Measurements from ENCODE around the gene KCNH4.
A peak's percentile ranks its signal among the peaks of the same experiment; 100 is the strongest.

The KCNH4 gene

DNA sequence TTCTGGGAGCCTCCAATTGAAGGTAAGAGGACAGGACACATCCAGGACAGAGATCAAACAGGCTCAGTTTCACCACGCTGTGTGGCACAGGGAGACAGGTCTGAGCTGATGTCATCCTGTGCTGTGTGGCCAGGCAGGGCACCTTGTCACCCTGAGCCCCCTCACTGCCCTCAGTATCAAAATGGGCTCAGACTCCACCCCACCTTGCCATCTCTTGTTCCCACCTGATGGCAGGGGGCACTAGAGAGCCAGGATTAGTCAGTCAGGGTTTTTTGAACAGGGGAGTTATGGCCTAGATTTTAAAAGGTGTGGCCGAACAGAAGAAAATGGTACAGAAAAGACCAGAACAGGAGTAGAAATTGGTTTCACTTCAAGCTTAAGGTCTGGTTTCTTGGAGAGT lies 62.4 kb downstream of the KCNH4 start:
- Mint-ChIP-seq H3K36me3 (ENCODE audit: low read depth) (peaks cover 80% of the 10 kb centered on the region), H3K27ac (no peak overlapping the region), H3K27me3 (no peaks in the 10 kb centered on the region), H3K4me3 (no peak overlapping the region), H3K4me1 (ENCODE audit: low read depth) (peaks cover 54% of the 10 kb centered on the region), H3K9me3 (no peaks in the 10 kb centered on the region)
- intact Hi-C loops (cut with micrococcal nuclease), result loop anchor here (2.0 to 5.0 kb wide), 2 partner anchors 51 to 62 kb away; partner anchors contain the start of gene KCNH4

DNA sequence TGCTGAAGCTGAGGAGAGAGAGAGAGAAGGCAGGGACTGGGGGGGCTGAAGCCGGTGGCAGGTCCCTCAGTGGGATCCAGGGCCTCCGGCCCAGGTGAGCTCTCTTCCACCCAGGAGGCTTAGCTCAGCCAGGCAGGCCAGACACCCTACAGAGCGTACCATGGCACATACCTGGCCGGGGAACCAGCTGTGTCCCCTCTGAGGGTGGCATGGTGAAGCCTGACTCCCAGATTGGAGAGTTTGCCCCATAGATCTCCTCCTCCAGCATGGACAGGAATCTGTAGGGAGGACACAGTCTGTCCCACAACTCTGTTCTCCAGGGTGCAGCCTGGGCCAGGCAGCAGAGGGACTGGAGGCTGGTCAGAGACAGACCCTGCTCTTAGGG lies 62.8 kb downstream of the KCNH4 start:
- H3K9me3 Mint-ChIP-seq, result no peaks in the 10 kb centered on the region
- H3K27ac Mint-ChIP-seq, result no peak overlapping the region
- no peaks in the 10 kb centered on the region for H3K27me3 Mint-ChIP-seq
- intact Hi-C loops (cut with micrococcal nuclease), result loop anchor here (2.0 to 5.0 kb wide), 2 partner anchors 51 to 63 kb away; partner anchors contain the start of gene KCNH4
- H3K36me3 Mint-ChIP-seq (ENCODE audit: low read depth), result peaks cover 79% of the 10 kb centered on the region
- H3K4me1 Mint-ChIP-seq (ENCODE audit: low read depth), result peaks cover 58% of the 10 kb centered on the region
- H3K4me3 Mint-ChIP-seq, result no peak overlapping the region

DNA sequence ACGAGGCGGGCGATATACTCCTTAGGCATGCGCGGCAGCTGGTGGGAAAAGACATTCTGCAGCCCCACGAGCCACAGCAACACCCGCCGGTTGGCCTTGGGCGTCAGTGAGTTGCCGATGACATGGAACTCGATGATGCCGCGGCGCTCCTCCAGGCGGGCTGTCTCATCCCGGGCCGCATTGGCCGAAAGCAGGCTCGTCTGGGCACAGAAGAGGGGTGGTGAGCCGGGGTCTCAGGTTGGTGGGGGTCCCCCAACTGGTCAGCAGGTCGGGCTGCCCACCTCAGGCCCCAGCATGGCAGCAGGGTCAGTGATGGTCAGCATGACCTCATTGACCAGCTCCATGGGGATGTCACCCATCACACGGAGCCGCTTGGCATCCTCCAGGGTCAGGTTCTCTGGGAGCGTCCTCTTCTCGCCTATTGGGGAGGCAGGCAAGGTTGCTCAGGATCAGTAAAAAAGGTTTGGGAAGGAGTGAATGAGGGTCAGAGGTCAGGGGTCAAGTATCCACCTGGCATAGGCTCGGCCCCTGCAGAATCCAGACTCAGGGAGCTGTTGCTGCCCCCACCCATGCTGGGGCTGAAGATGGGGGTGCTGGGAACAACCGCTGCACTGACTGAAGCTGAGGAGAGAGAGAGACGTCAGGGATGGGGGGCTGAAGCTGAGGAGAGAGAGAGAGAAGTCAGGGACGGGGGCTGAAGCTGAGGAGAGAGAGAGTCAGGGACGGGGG lies 63.4 kb downstream of the KCNH4 start:
- no peak overlapping the region for H3K27ac Mint-ChIP-seq
- peaks cover 63% of the 10 kb centered on the region for H3K4me1 Mint-ChIP-seq (ENCODE audit: low read depth)
- intact Hi-C loops (cut with micrococcal nuclease), result loop anchor here (2.0 to 5.0 kb wide), 3 partner anchors 50 to 93 kb away; partner anchors contain the start of gene KCNH4

DNA sequence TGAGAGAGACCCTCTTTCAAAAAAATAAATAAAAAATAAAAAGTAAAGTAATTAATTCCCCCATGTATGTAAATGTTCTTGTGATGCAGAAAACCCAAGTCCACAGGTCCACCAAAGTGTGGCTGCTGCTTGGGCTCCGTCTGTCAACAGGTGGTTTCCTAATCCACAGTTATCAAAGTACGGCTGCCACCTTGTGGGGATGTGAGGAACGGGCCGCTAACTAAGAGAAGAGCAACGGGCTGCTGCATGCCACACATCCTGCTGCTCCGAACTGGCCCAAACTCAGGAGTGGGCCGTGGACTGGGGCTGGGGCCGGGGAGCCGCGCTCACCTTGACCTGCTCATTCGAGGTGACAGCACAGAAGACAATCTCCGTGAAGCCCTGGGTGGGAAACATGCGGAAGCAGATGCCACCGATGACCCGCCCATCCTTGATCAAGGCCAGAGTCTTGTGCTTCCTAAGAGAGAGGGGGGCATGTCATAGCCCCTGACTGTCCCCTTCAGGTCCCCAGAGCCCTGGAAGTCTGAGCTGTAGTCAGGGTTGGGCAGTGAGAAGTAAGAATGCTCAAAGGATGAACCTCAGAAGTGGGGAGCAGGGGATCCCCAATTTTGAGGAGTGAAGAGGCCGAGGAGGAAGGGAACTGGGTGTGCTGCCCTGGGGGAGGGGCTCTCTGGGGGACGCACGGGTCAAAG lies 64.1 kb downstream of the KCNH4 start:
- H3K4me3 Mint-ChIP-seq, result no peak overlapping the region
- H3K27ac Mint-ChIP-seq, result no peak overlapping the region
- H3K4me1 Mint-ChIP-seq (ENCODE audit: low read depth), result peaks cover 62% of the 10 kb centered on the region

More for the DNA sequence above, 63.4 kb downstream of the KCNH4 start:
- no peaks in the 10 kb centered on the region for H3K9me3 Mint-ChIP-seq
- H3K27me3 Mint-ChIP-seq, result no peaks in the 10 kb centered on the region
- peaks cover 73% of the 10 kb centered on the region for H3K36me3 Mint-ChIP-seq (ENCODE audit: low read depth)
- H3K4me3 Mint-ChIP-seq, result no peak overlapping the region

GRCh38 chr17:42114118-42114517 lies 66.8 kb downstream of the KCNH4 start:
- no peaks in the 10 kb centered on the region for H3K9me3 Mint-ChIP-seq
- H3K4me1 Mint-ChIP-seq (ENCODE audit: low read depth), result peaks cover 61% of the 10 kb centered on the region
- peaks cover 78% of the 10 kb centered on the region for H3K36me3 Mint-ChIP-seq (ENCODE audit: low read depth)
- intact Hi-C loops (cut with micrococcal nuclease), result no loop called here
- no peak overlapping the region for H3K4me3 Mint-ChIP-seq
- H3K27me3 Mint-ChIP-seq, result no peaks in the 10 kb centered on the region
- H3K27ac Mint-ChIP-seq, result peak overlapping the region; percentile 36

More for the DNA sequence above, 64.1 kb downstream of the KCNH4 start:
- Mint-ChIP-seq H3K36me3 (ENCODE audit: low read depth) (peaks cover 66% of the 10 kb centered on the region), H3K9me3 (no peaks in the 10 kb centered on the region), H3K27me3 (no peaks in the 10 kb centered on the region)
- intact Hi-C loops (cut with micrococcal nuclease), result loop anchor here (1.0 to 5.0 kb wide), 3 partner anchors 50 to 154 kb away; no protein-coding TSS in a partner anchor

DNA sequence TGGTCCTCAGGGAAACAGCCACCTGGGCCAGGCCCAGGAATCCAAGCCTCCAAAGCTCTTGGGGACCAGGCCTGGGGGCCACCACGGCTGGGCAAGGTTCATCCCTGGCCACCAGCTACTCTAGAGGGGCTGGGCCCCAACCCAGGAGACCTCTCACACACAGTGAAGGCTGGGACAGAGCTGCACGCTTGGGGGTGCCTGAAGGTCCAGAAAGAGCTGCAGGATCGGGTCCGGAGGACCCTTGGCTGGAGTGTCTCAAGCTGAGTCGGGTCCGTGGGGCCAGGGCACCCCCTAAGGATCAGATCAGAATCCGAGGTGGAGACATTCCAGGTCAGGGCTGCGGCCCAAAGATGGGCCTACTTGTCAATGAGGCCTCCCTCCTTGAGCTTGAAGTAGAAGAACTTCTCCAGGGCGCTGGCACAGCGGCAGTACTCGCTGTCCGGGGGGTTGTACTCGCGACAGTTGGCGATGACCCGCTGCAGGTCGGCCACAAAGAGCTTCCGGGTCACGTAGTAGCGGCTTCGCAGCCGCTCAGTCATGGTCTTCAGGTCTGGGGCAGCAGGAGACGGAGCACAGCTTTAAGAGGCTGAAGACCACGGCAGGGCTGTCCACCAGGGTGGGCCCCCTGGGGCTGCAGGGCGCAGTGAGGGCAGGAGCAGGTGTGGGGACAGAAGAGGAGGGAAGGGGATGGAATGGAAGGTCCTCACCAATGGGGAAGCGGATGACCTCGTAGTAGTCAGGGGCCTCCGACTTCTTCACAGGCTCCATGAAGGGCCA lies 67.5 kb downstream of the KCNH4 start:
- intact Hi-C loops (cut with micrococcal nuclease), result no loop called here
- peaks cover 57% of the 10 kb centered on the region for H3K4me1 Mint-ChIP-seq (ENCODE audit: low read depth)
- no peaks in the 10 kb centered on the region for H3K9me3 Mint-ChIP-seq
- no peaks in the 10 kb centered on the region for H3K27me3 Mint-ChIP-seq
- peak overlapping the region; percentile 93 for H3K27ac Mint-ChIP-seq
- H3K36me3 Mint-ChIP-seq (ENCODE audit: low read depth), result peaks cover 78% of the 10 kb centered on the region
- H3K4me3 Mint-ChIP-seq, result no peak overlapping the region

DNA sequence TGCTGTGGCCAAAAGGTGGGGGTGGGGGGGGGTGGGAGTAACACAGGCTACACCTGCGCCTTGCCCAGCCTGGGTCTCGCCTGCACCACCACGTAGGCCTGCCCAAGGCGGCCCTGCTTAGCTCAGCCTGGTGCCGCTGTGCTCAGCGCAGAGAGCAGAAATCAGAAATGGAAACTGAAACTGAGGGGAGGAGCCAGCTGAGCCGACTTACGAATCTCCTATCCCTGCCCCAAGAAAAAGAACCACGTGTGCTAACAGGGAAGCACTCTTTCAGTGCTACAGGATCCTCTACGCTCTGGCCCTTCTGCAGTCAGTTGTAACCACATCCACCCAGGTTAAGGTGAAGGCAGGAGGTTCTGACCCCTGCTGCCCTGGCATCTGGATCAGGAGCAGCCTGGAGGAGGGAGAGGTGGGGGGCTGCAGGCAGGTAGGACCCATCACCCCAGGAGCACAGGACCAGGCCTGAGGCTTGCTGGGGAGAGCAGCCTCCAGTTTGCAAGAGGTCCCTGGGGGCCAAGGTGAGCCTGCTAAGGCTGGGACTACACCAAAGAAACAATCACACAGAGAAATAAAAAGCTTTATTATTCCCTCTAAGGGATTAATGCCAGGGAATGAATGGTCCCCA lies 68.3 kb downstream of the KCNH4 start, which contains the start of gene DHX58:
Gene DHX58, minus strand, starts transcription at position 163 of the 625 bp plus-strand sequence. CDS start 822 bp downstream, outside the sequence.
- no peaks in the 10 kb centered on the region for H3K27me3 Mint-ChIP-seq
- peaks cover 64% of the 10 kb centered on the region for H3K4me1 Mint-ChIP-seq (ENCODE audit: low read depth)
- peak within 1 kb of the TSS; percentile 93 for H3K27ac Mint-ChIP-seq
- H3K4me3 Mint-ChIP-seq, result peak within 1 kb of the TSS; percentile 73
- intact Hi-C loops (cut with micrococcal nuclease), result loop anchor here (1.0 kb wide), 1 partner anchor 146 kb away; the partner anchor contains the start of gene CNP
- H3K36me3 Mint-ChIP-seq (ENCODE audit: low read depth), result peaks cover 75% of the 10 kb centered on the region
- H3K9me3 Mint-ChIP-seq, result no peaks in the 10 kb centered on the region

DNA sequence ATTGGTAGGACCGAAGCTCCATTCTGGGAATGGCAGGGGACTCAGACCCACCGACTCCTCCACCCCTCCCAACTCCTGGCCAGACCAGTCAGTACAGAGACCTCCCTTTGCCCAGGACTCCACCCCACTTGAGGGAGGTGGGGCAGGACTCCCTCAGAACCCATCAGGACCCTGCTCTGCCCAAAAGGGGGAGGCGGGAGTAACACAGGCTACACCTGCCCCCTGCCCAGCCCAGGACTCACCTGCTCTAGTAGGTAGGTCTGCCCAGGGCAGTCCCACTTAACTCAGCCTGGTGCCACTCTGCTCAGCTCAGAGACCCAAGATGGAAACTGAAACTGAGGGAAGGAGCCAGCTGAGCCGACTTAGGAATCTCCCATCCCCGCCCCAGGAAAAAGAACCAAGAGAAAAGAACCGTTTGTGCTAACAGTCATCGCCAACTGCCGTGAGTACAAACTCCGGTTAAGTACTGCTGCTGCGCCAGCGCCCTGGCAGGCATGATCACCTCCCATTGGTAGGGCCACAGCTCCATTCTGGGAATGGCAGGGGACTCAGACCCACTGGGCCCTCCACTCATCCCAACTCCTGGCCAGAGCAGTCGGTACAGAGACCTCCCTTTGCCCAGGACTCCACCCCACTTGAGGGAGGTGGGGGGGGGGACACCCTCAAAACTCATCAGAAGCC lies 68.9 kb downstream of the KCNH4 start:
- Mint-ChIP-seq H3K27me3 (no peaks in the 10 kb centered on the region), H3K4me1 (ENCODE audit: low read depth) (peaks cover 63% of the 10 kb centered on the region), H3K9me3 (no peaks in the 10 kb centered on the region), H3K4me3 (peak overlapping the region; percentile 73), H3K36me3 (ENCODE audit: low read depth) (peaks cover 68% of the 10 kb centered on the region), H3K27ac (peak overlapping the region; percentile 93)
- intact Hi-C loops (cut with micrococcal nuclease), result loop anchor here (1.0 kb wide), 1 partner anchor 146 kb away; the partner anchor contains the start of gene CNP

GRCh38 chr17:42111265-42111636 lies 69.7 kb downstream of the KCNH4 start:
- H3K27ac Mint-ChIP-seq, result peak overlapping the region; percentile 93
- peaks cover 59% of the 10 kb centered on the region for H3K4me1 Mint-ChIP-seq (ENCODE audit: low read depth)
- H3K9me3 Mint-ChIP-seq, result no peaks in the 10 kb centered on the region
- no peaks in the 10 kb centered on the region for H3K27me3 Mint-ChIP-seq
- H3K4me3 Mint-ChIP-seq, result no peak overlapping the region
- H3K36me3 Mint-ChIP-seq (ENCODE audit: low read depth), result peaks cover 70% of the 10 kb centered on the region
- intact Hi-C loops (cut with micrococcal nuclease), result no loop called here

DNA sequence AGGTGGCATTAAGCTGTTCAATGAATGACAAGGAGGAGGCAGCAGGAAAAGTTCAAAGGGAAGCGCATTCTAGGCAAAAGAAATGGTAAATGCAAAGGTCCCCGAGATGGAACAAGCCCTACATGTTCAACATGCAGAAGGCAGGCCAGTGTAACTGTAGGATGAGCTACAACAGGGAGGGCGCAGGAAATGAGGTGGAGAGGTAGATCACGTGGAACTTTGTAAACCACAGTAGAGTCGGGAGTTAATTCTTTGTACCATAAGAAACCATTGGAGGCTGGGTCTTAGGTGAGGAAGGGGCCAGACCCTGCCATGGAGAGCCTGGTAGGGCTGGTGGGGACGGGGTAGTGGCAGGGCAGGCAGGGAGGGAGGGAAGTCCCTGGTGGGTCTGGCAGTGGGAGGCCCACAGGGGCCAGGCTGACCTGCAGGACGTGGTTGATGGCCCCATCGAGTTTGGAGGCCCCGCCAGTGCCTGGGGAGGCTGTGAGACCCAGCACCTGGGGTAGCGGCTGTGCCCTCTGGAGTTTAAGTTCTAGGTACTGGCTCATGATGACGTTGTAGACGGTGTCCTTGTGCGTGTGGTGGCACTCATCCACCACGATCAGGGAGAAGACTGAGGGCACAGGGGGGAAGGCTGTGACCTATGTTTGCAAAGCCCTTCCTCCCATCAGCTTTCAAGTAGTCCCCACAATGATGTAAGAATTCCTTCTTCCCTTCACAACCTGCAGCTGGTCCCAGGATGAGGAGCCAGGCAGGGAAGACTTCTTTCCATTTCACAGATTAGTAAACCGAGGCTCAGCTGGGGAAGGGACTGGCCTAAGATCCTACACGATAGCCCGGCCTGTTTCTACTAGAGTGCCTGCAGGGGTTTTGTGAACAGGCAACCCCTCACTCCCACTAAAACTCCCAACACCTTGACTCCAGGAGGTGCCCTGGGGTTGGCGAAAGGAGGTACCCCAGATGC lies 70.4 kb downstream of the KCNH4 start:
- Mint-ChIP-seq H3K27ac (peak overlapping the region; percentile 93), H3K27me3 (peaks cover 2% of the 10 kb centered on the region), H3K9me3 (no peaks in the 10 kb centered on the region), H3K4me3 (no peak overlapping the region), H3K4me1 (ENCODE audit: low read depth) (peaks cover 59% of the 10 kb centered on the region), H3K36me3 (ENCODE audit: low read depth) (peaks cover 71% of the 10 kb centered on the region)
- intact Hi-C loops (cut with micrococcal nuclease), result no loop called here

DNA sequence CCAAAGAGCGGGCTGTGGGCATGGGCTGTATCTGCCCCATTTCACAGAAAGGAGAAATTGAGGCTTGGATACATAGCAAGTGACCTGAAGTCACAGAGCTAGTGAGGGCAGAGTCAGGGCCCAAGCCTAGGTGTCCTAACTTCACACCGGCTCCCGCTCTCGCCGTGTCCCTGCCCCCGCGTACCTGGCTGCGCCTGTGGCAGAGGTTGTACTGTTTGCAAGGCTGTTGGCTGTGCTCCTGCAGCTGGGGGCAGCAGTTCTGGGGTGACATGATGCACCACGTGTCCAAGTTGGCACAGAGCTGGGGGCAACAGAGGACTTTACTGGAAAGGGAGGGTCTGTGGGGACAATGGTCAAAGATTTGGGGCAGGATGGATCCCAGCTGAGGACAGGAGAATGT lies 71.9 kb downstream of the KCNH4 start:
- Mint-ChIP-seq H3K9me3 (no peaks in the 10 kb centered on the region), H3K36me3 (ENCODE audit: low read depth) (peaks cover 71% of the 10 kb centered on the region), H3K27ac (no peak overlapping the region), H3K4me1 (ENCODE audit: low read depth) (peaks cover 51% of the 10 kb centered on the region), H3K27me3 (peaks cover 2% of the 10 kb centered on the region), H3K4me3 (no peak overlapping the region)
- intact Hi-C loops (cut with micrococcal nuclease), result no loop called here

Measured in dendritic cell treated with granulocyte-macrophage colony-stimulating factor and Interleukin-4, amounts not matched to agents 40 ng/mL and 50 ng/mL, for 4 days (primary cell).